Testis (tissue), 3 donors: ENCODE results near the gene MTR. TPM values are rescaled to one million over a fixed set of nuclear protein-coding genes. Genes with fewer than 3 reads are reported as not detected.

Experiments used
- DNase-seq: peaks from one replicate; pipeline ENCODE4 v3.0.0-alpha.2; 2019
- H3K27ac ChIP-seq, 2 donors: fragments of 200-600 bp; sonication (generic); one replicate each; pipeline ENCODE4 v1.5.1; 2019
- H3K27me3 ChIP-seq: fragments of 200-600 bp; sonication (generic); one replicate; pipeline ENCODE4 v1.5.1; 2019
- H3K36me3 ChIP-seq: fragments of 200-600 bp; sonication (generic); one replicate; pipeline ENCODE4 v1.5.1; 2017; ENCODE audit warnings: low read depth; ENCODE audit errors: missing control alignments
- H3K4me1 ChIP-seq: fragments of 200-600 bp; sonication (generic); one replicate; pipeline ENCODE4 v1.5.1; 2019
- H3K4me3 ChIP-seq, 2 donors: fragments of 200-600 bp; sonication (generic); one replicate each; pipeline ENCODE4 v1.5.1; 2017 to 2019
- H3K9me3 ChIP-seq: fragments of 200-600 bp; sonication (generic); one replicate; pipeline ENCODE4 v1.5.1; 2017
- POLR2A ChIP-seq: fragments of 450-650 bp; IDR thresholded peaks from one replicate; pipeline ENCODE4 v1.6.1; 2017; ENCODE audit warnings: antibody characterized with exemption, mild to moderate bottlenecking, moderate library complexity
- WGBS, 2 donors: methylation state at CpG; one replicate each; pipeline ENCODE4 v1.1.5; 2018; 5-methylcytosine and 5-hydroxymethylcytosine counted together
- intact Hi-C: fragments of 100-400 bp; cut with DNase I; formaldehyde crosslinking; loops from one replicate; pipeline ENCODE4 v1.15.1; 2023; ENCODE audit warnings: low total_unique reads
- polyA plus RNA-seq: library from polyadenylated mRNA; stranded (reverse); fragments of 350-450 nt; fragmentation: Illumina TruSeq; extraction: RNeasy Lipid Tissue Mini Kit (QIAGEN cat#74804); gene quantifications from one replicate; pipeline ENCODE4 v1.2.3, GENCODE V29; 2014; ENCODE audit warnings: low read depth, low replicate concordance; ENCODE audit not compliant: insufficient read depth
- total RNA-seq, 2 donors: library from RNA; depleted of rRNA; stranded (reverse); fragments of >200 nt; gene quantifications; one replicate each; pipeline ENCODE4 v1.2.3, GENCODE V29; 2016
- TF ChIP-seq, protein P1 (sequence below), 3 experiments: fragments of 450-650 bp in 2 of 3; fragments of 200-600 bp in 1 of 3; sonication (generic) in 1 of 3; IDR thresholded peaks; one replicate each; pipeline ENCODE4 v1.5.1; 2016 to 2019; ENCODE audit warnings: antibody characterized with exemption in 3 of 3, mild to moderate bottlenecking in 2 of 3, moderate library complexity in 1 of 3

The MTR gene
- total and polyA plus RNA-seq, 3 donors from 2014 or later: 23.4 to 65.4 (median 54.0) TPM

DNA sequence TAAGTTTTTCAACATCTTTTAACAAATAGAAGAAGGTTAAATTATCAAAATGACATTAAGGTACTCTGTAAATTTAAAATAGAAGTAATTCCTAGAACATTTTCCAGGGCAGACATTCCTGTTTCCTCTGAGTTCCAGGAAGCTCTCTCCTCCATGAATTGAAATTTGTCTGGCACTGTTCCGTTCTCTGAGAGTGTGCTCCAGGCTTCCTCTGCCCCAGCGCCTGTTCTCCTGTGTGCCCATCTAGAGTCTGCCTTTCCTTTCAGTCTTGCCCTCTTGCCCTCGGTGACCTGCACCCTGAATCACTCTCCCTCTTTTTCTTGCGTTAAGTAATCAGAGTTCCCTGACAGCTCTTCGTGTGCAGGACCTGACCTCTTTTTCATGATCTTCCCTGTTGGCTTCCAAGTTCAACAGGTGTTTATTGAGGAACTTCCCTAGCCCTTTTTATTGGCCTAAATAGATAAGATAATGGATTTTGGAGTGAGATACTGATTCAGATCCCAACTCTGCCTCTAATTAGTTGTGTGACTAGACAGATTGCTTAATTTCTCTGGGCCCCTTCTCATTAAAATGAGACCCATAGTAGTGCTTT is 77.1 kb downstream of the MTR start:
- WGBS, 2 donors: 76 to 78% methylated on average over 5 of the region's 5 CpGs

DNA sequence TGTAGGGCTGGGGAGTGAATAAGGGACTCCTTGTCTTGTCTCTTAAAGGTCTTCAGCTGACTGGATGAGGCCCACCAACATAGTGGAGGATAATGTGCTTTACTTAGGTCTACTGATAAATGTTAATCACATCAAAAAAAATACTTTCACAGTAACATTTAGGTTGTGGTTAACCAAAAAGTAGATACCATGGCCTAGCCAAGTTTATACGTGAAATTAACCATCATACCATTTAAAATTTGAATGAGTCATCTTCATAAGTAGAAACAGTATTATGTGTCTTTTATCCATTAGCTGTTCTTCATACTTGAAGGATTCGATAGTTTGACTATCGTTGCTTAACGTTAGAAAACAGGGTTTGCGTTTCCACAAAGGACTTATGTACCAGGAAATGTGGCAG is 80.9 kb downstream of the MTR start:
- Histone ChIP-seq H3K27me3 (no peaks in the 10 kb centered on the region), H3K36me3 (no peaks in the 10 kb centered on the region)
- intact Hi-C loops: no loop called here

More for the DNA sequence above, 77.1 kb downstream of the MTR start:
- H3K9me3 ChIP-seq: no peaks in the 10 kb centered on the region
- intact Hi-C loops: no loop called here
- no peak for DNase-seq
- H3K36me3 ChIP-seq: no peaks in the 10 kb centered on the region
- no peak overlapping the region for H3K4me3 ChIP-seq
- no peaks in the 10 kb centered on the region for H3K4me1 ChIP-seq
- TF ChIP-seq, protein P1, sequence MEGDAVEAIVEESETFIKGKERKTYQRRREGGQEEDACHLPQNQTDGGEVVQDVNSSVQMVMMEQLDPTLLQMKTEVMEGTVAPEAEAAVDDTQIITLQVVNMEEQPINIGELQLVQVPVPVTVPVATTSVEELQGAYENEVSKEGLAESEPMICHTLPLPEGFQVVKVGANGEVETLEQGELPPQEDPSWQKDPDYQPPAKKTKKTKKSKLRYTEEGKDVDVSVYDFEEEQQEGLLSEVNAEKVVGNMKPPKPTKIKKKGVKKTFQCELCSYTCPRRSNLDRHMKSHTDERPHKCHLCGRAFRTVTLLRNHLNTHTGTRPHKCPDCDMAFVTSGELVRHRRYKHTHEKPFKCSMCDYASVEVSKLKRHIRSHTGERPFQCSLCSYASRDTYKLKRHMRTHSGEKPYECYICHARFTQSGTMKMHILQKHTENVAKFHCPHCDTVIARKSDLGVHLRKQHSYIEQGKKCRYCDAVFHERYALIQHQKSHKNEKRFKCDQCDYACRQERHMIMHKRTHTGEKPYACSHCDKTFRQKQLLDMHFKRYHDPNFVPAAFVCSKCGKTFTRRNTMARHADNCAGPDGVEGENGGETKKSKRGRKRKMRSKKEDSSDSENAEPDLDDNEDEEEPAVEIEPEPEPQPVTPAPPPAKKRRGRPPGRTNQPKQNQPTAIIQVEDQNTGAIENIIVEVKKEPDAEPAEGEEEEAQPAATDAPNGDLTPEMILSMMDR (IDR thresholded peaks at IDR 0.05): no peak
- no peak for TF ChIP-seq POLR2A
- no peaks in the 10 kb centered on the region for H3K27me3 ChIP-seq
- H3K27ac ChIP-seq: no peak overlapping the region

DNA sequence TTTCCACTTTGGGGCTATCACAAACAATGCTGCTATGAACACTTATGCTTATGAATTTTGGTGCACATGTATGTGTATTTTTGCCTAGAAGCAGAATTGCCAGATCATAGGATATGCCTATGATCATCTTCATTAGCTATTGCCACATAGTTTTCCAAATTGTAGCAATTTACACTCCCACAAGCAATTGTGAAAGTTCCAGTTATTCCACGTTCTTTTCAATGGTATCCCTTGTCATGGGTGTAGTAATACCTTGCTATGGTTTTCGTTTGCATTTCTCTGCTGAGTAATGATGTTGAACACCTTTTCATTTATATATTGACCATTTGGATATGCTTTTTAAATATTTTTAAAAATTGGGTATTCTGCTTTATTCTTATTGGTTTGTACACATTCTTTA is 82.6 kb downstream of the MTR start:
- no peaks in the 10 kb centered on the region for H3K36me3 ChIP-seq

More for the DNA sequence above, 80.9 kb downstream of the MTR start:
- Histone ChIP-seq H3K9me3 (no peaks in the 10 kb centered on the region), H3K27ac (no peak overlapping the region), H3K4me3 (no peak overlapping the region), H3K4me1 (no peaks in the 10 kb centered on the region)
- no peak for TF ChIP-seq POLR2A
- TF ChIP-seq, protein P1 (IDR thresholded peaks at IDR 0.05): no peak
- DNase-seq: no peak
- 94 to 96% methylated on average over 5 of the region's 5 CpGs for WGBS, 2 donors

DNA sequence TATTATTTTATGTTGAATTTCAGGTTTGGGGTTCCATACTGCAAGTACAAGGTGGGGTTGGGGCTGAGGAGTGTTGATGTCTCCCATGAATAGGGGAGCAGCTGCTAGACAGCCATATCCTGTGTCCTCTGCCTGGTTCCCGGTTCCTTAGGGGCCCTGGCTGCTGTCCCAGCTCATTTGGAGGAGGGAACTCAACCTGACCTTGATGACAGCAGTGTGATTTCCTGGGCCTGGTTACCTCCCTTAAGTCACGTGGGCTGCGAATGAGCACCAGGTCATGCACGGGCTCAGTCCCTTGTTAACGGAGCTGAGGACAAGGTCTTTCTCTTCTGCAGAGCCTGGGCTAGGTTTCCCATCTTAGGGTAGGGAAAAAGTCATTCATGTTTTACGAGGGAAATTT is 85.1 kb downstream of the MTR start:
- WGBS, 2 donors: 47 to 78% methylated on average over 6 of the region's 6 CpGs
- TF ChIP-seq POLR2A: no peak
- TF ChIP-seq, protein P1 (IDR thresholded peaks at IDR 0.05): no peak
- Histone ChIP-seq H3K4me3 (no peak overlapping the region), H3K27ac (no peak overlapping the region), H3K27me3 (no peaks in the 10 kb centered on the region), H3K9me3 (no peaks in the 10 kb centered on the region), H3K4me1 (no peaks in the 10 kb centered on the region), H3K36me3 (no peaks in the 10 kb centered on the region)
- DNase-seq: peak; percentile 90
- intact Hi-C loops: no loop called here

More for the DNA sequence above, 82.6 kb downstream of the MTR start:
- Histone ChIP-seq H3K27me3 (no peaks in the 10 kb centered on the region), H3K9me3 (no peaks in the 10 kb centered on the region), H3K27ac (no peak overlapping the region), H3K4me1 (no peaks in the 10 kb centered on the region), H3K4me3 (no peak overlapping the region)
- DNase-seq: no peak
- intact Hi-C loops: no loop called here
- 73 to 83% methylated on average over 2 of the region's 2 CpGs for WGBS, 2 donors
- TF ChIP-seq, protein P1 (IDR thresholded peaks at IDR 0.05): no peak
- TF ChIP-seq POLR2A: no peak

DNA sequence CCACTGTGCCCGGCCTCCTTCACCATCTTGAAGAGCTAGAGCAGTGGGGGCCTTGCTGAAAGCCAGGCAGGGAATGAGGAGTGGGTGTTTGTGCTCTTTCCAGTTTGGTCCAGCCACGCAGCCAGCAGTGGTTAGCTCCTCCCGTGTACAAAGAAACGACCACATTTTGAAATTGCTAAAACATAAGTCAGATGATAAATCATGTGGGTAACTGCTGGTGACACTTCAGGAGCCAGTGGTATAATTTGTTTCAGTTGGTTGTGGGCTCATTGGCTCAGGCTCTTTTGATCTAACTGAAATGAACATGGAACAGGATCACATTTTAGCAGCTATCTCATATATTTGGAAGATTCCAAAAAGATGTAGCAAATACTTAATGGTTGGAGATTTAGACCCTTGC is 87.6 kb downstream of the MTR start:
- Histone ChIP-seq H3K27ac (no peak overlapping the region), H3K4me1 (no peaks in the 10 kb centered on the region), H3K27me3 (no peaks in the 10 kb centered on the region), H3K4me3 (no peak overlapping the region), H3K36me3 (no peaks in the 10 kb centered on the region), H3K9me3 (no peaks in the 10 kb centered on the region)
- DNase-seq: no peak
- intact Hi-C loops: no loop called here
- WGBS, 2 donors: 53 to 76% methylated on average over 4 of the region's 4 CpGs
- TF ChIP-seq POLR2A: no peak
- TF ChIP-seq, protein P1 (IDR thresholded peaks at IDR 0.05): no peak
